Measurements from ENCODE around the gene TESK2. TPM values are rescaled to one million over a fixed set of nuclear protein-coding genes. Genes with fewer than 3 reads are reported as not detected.

Gene TESK2
- total and polyA plus RNA-seq, 2 of the 13 experiments (the other 11 are each of a cell fraction or from before 2014, with no cell fraction given) = 5.5 to 9.6 TPM

GRCh38 chr1:45531873-45532272 lies 40.9 kb upstream of the TESK2 start:
- Histone ChIP-seq H4K20me1 (ENCODE audit: insufficient read depth, low read length) (no peaks in the 10 kb centered on the region), H2AFZ (ENCODE audit: low read length) (no peak overlapping the region), H3K27me3 (ENCODE audit: control insufficient read depth in 1 of 2, insufficient read depth in 2 of 2, low read length in 2 of 2) (no peaks in the 10 kb centered on the region), H3K9me3 (ENCODE audit: low read length) (no peaks in the 10 kb centered on the region), H3K4me1 (ENCODE audit: insufficient read depth, low read length) (peaks cover 31% of the 10 kb centered on the region), H3K4me3 (replicated peaks in 1 of 3; ENCODE audit: insufficient read depth in 1 of 3, low read depth in 2 of 3, low read length in 3 of 3) (no peak overlapping the region), H3K79me2 (ENCODE audit: insufficient read depth, low read length) (no peaks in the 10 kb centered on the region), H3K9ac (ENCODE audit: insufficient read depth, low read depth, low read length) (no peak overlapping the region), H3K36me3 (replicated peaks in 1 of 2; ENCODE audit: control insufficient read depth in 1 of 2, insufficient read depth in 2 of 2, low read length in 2 of 2) (no peaks in the 10 kb centered on the region), H3K27ac (ENCODE audit: extremely low read length, insufficient read depth, low read length) (no peak overlapping the region), H3K4me2 (ENCODE audit: low read depth, low read length) (no peak overlapping the region)
- DNase-seq (ENCODE audit: low spot score) (no peak), FAIRE-seq (no peak), ATAC-seq (no peak)
- in situ Hi-C loops (cut with HindIII; ENCODE audit: extremely low pct_ligation_motif_present, low pct_unique_long_range_greater_than_20kb) (no loop called here), intact Hi-C loops (cut with micrococcal nuclease; ENCODE audit: unreplicated experiment) (no loop called here)
- WGBS (ENCODE audit: low lambda C conversion rate) = 82% methylated on average over 5 of the region's 5 CpGs
- CTCF ChIA-PET (ENCODE audit: low intra/inter-chr PET ratio, low total read pairs) = no interaction called here
- TF ChIP-seq ZNF496 (CRISPR knock-in tag; IDR thresholded peaks at IDR 0.05; ENCODE audit: insufficient replicate concordance) = no peak
- TF ChIP-seq KMT2A (CRISPR knock-in tag; IDR thresholded peaks at IDR 0.05) = no peak
- TF ChIP-seq, protein P1, sequence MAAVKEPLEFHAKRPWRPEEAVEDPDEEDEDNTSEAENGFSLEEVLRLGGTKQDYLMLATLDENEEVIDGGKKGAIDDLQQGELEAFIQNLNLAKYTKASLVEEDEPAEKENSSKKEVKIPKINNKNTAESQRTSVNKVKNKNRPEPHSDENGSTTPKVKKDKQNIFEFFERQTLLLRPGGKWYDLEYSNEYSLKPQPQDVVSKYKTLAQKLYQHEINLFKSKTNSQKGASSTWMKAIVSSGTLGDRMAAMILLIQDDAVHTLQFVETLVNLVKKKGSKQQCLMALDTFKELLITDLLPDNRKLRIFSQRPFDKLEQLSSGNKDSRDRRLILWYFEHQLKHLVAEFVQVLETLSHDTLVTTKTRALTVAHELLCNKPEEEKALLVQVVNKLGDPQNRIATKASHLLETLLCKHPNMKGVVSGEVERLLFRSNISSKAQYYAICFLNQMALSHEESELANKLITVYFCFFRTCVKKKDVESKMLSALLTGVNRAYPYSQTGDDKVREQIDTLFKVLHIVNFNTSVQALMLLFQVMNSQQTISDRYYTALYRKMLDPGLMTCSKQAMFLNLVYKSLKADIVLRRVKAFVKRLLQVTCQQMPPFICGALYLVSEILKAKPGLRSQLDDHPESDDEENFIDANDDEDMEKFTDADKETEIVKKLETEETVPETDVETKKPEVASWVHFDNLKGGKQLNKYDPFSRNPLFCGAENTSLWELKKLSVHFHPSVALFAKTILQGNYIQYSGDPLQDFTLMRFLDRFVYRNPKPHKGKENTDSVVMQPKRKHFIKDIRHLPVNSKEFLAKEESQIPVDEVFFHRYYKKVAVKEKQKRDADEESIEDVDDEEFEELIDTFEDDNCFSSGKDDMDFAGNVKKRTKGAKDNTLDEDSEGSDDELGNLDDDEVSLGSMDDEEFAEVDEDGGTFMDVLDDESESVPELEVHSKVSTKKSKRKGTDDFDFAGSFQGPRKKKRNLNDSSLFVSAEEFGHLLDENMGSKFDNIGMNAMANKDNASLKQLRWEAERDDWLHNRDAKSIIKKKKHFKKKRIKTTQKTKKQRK (IDR thresholded peaks at IDR 0.05; ENCODE audit: low read length) = no peak
- no peak for TF ChIP-seq ZNF329 (CRISPR knock-in tag; IDR thresholded peaks at IDR 0.05; ENCODE audit: low read depth)
- TF ChIP-seq ZNF17 (CRISPR knock-in tag; IDR thresholded peaks at IDR 0.05) = no peak
- no peak for TF ChIP-seq HNRNPK (IDR thresholded peaks at IDR 0.05; ENCODE audit: low read depth, low read length, poor library complexity, severe bottlenecking)
- TF ChIP-seq ZNF546 (CRISPR knock-in tag; conservative IDR thresholded peaks at IDR 0.05) = no peak
- TF ChIP-seq, protein P2, sequence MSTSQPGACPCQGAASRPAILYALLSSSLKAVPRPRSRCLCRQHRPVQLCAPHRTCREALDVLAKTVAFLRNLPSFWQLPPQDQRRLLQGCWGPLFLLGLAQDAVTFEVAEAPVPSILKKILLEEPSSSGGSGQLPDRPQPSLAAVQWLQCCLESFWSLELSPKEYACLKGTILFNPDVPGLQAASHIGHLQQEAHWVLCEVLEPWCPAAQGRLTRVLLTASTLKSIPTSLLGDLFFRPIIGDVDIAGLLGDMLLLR (CRISPR knock-in tag; IDR thresholded peaks at IDR 0.05) = no peak
- no peak for TF ChIP-seq NR3C1 (CRISPR knock-in tag; IDR thresholded peaks at IDR 0.05)
- TF ChIP-seq ZNF75D (CRISPR knock-in tag; IDR thresholded peaks at IDR 0.05; ENCODE audit: borderline replicate concordance) = no peak
- TF ChIP-seq, protein P3, sequence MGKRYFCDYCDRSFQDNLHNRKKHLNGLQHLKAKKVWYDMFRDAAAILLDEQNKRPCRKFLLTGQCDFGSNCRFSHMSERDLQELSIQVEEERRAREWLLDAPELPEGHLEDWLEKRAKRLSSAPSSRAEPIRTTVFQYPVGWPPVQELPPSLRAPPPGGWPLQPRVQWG (CRISPR knock-in tag; IDR thresholded peaks at IDR 0.05; ENCODE audit: borderline replicate concordance, low read depth) = no peak
- TF ChIP-seq KDM4B (CRISPR knock-in tag; IDR thresholded peaks at IDR 0.05) = no peak
- no peak for TF ChIP-seq THAP11 (CRISPR knock-in tag; IDR thresholded peaks at IDR 0.05)
- TF ChIP-seq KDM1A (CRISPR knock-in tag; IDR thresholded peaks at IDR 0.05) = no peak
- POLR2A ChIA-PET = interaction anchor here (6.6 to 29.7 kb wide), 2 partner anchors 11 to 16 kb away, joined by 55 to 690 read pairs; partner anchors contain the start of genes AKR1A1 and PRDX1
- BruUV-seq (replicated peaks) = no TSS peak
